Keratinocyte (primary cell): Measurements from ENCODE around the gene SLC13A3. TPM values are rescaled to one million over a fixed set of nuclear protein-coding genes. Genes with fewer than 3 reads are reported as not detected.
"Not testable (repeated sequence)": the region's sequence is repeated elsewhere in the genome, so short reads cannot be mapped to it uniquely, and the experiment has no call there.

Source experiments
- DNase-seq: peaks from one replicate; pipeline ENCODE4 v3.0.0-alpha.2; 2011; ENCODE audit warnings: low read depth, missing footprints, low spot score
- FAIRE-seq: peaks from 2 replicates; lab custom pipeline; 2011; peaks lifted over from hg19 to GRCh38; lab: Jason Lieb, UNC
- H2AFZ ChIP-seq: 2 replicates; pipeline ENCODE4 v1.6.0; 2012; ENCODE audit warnings: low read length, control low read depth, inconsistent platforms; ENCODE audit not compliant: control insufficient read depth
- H3K27ac ChIP-seq: 2 replicates; pipeline ENCODE4 v1.5.1; 2011; ENCODE audit warnings: low read length; ENCODE audit not compliant: control insufficient read depth, insufficient read depth
- H3K27me3 ChIP-seq: 3 replicates; pipeline ENCODE4 v1.6.0; 2011; ENCODE audit warnings: low read length; ENCODE audit not compliant: control insufficient read depth, insufficient read depth; ENCODE audit errors: extremely low read depth
- H3K36me3 ChIP-seq, 2 experiments: 2 replicates in 1 of 2; 3 replicates in 1 of 2; pipeline ENCODE4 v1.5.1; 2011; ENCODE audit warnings: low read length in 2 of 2, mild to moderate bottlenecking in 1 of 2; ENCODE audit not compliant: control insufficient read depth in 2 of 2, insufficient read depth in 2 of 2; ENCODE audit errors: extremely low read depth in 1 of 2
- H3K4me1 ChIP-seq: 3 replicates; pipeline ENCODE4 v1.5.1; 2011; ENCODE audit warnings: low read length; ENCODE audit not compliant: control insufficient read depth, insufficient read depth; ENCODE audit errors: extremely low read depth
- H3K4me2 ChIP-seq: 3 replicates; pipeline ENCODE4 v1.6.0; 2011; ENCODE audit warnings: low read depth, low read length; ENCODE audit not compliant: control insufficient read depth, insufficient read depth; ENCODE audit errors: extremely low read depth
- H3K4me3 ChIP-seq, 3 experiments: fragments of 200-600 bp in 1 of 3; sonication (generic) in 1 of 3; 2 replicates in 2 of 3; 3 replicates in 1 of 3; pipeline ENCODE4 v1.5.1; 2011 to 2016; ENCODE audit warnings: low read length in 3 of 3, mild to moderate bottlenecking in 3 of 3, control low read depth in 2 of 3, inconsistent platforms in 1 of 3, low read depth in 1 of 3, mixed read lengths in 1 of 3, mixed run types in 1 of 3, moderate library complexity in 1 of 3; ENCODE audit not compliant: control insufficient read depth in 2 of 3, insufficient read depth in 2 of 3; ENCODE audit errors: extremely low read depth in 1 of 3
- H3K79me2 ChIP-seq: 2 replicates; pipeline ENCODE4 v1.6.0; 2012; ENCODE audit warnings: low read length; ENCODE audit not compliant: control insufficient read depth, insufficient read depth
- H3K9ac ChIP-seq: 3 replicates; pipeline ENCODE4 v1.6.0; 2011; ENCODE audit warnings: low read length; ENCODE audit not compliant: control insufficient read depth, insufficient read depth; ENCODE audit errors: extremely low read depth
- H3K9me1 ChIP-seq: 3 replicates; pipeline ENCODE4 v1.6.0; 2011; ENCODE audit warnings: low read length; ENCODE audit not compliant: control insufficient read depth, insufficient read depth; ENCODE audit errors: extremely low read depth
- H3K9me3 ChIP-seq: 2 replicates; pipeline ENCODE4 v1.5.1; 2012; ENCODE audit warnings: low read depth, low read length; ENCODE audit not compliant: control insufficient read depth
- H4K20me1 ChIP-seq: 3 replicates; pipeline ENCODE4 v1.6.0; 2011; ENCODE audit warnings: low read length; ENCODE audit not compliant: control insufficient read depth, insufficient read depth; ENCODE audit errors: extremely low read depth
- EZH2 ChIP-seq: IDR thresholded peaks from one replicate; pipeline ENCODE4 v1.6.1; 2012; ENCODE audit warnings: inconsistent platforms, mild to moderate bottlenecking, low read length, moderate library complexity
- dilution Hi-C: fragments of 300-500 bp; cut with MboI; formaldehyde crosslinking; loops from one replicate; pipeline ENCODE4 v1.7.0; 2020; ENCODE audit warnings: low sequenced_read_pairs; ENCODE audit not compliant: extremely low pct_ligation_motif_present
- polyA plus RNA-seq, 5 experiments: library from polyadenylated mRNA; depleted of rRNA in 3 of 5; stranded (reverse) in 3 of 5; stranded (forward) in 1 of 5; unstranded in 1 of 5; fragments of >200 nt; gene quantifications; 1 replicate in 1 of 5; 2 replicates in 3 of 5; 3 replicates in 1 of 5; pipeline versions ENCODE4 v1.2.1 to v1.2.3, GENCODE V29; 2011 to 2012; ENCODE audit warnings: missing spikeins in 2 of 5, low read depth in 1 of 5, low replicate concordance in 1 of 5
- TF ChIP-seq, protein P1 (sequence below), 3 experiments: IDR thresholded peaks in 1 of 3; conservative IDR thresholded peaks in 1 of 3; optimal IDR thresholded peaks in 1 of 3; 2 replicates in 2 of 3; 3 replicates in 1 of 3; pipeline versions ENCODE3 to v1.5.1; 2011; ENCODE audit warnings: low read length in 3 of 3, mild to moderate bottlenecking in 3 of 3, moderate library complexity in 2 of 3, control low read depth in 1 of 3, inconsistent platforms in 1 of 3; ENCODE audit not compliant: insufficient read depth in 2 of 3; ENCODE audit errors: extremely low read depth in 1 of 3

Gene SLC13A3
- polyA plus RNA-seq, 1 donor (not counting 4 experiments of a cell fraction or from before 2014, with no cell fraction given): 4.5 TPM

DNA sequence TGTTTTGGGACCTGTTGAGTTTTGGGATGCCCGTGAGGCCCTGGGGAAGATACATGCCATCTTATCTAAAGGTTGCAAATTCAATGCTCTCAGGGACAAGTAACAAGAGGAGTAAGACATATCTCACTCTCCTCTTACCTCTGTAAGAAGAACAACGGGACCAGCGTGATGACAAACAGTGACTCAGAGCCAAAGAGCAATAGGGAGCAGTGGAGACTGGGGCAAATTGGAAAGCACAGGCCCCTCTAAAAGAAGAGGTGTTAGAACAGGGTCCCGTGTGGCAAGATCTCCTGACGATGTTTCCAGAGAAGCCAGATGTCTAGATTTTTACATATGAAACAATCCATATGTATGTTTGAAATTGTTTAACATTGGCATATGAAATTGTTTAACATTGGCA lies 26.3 kb upstream of the SLC13A3 start:
- FAIRE-seq (no peak), DNase-seq (no peak)
- Histone ChIP-seq H3K36me3 (peaks cover 6 to 8% of the 10 kb centered on the region in 2 experiments), H3K4me3 (no peak overlapping the region), H3K4me1 (no peaks in the 10 kb centered on the region), H3K9me1 (no peaks in the 10 kb centered on the region), H2AFZ (no peak overlapping the region), H3K27me3 (no peaks in the 10 kb centered on the region), H3K27ac (no peak overlapping the region), H3K9me3 (no peaks in the 10 kb centered on the region), H3K79me2 (peaks cover 3% of the 10 kb centered on the region), H4K20me1 (peaks cover 4% of the 10 kb centered on the region), H3K9ac (no peak overlapping the region), H3K4me2 (no peak overlapping the region)
- dilution Hi-C loops: no loop called here
- TF ChIP-seq EZH2: no peak
- TF ChIP-seq, protein P1, sequence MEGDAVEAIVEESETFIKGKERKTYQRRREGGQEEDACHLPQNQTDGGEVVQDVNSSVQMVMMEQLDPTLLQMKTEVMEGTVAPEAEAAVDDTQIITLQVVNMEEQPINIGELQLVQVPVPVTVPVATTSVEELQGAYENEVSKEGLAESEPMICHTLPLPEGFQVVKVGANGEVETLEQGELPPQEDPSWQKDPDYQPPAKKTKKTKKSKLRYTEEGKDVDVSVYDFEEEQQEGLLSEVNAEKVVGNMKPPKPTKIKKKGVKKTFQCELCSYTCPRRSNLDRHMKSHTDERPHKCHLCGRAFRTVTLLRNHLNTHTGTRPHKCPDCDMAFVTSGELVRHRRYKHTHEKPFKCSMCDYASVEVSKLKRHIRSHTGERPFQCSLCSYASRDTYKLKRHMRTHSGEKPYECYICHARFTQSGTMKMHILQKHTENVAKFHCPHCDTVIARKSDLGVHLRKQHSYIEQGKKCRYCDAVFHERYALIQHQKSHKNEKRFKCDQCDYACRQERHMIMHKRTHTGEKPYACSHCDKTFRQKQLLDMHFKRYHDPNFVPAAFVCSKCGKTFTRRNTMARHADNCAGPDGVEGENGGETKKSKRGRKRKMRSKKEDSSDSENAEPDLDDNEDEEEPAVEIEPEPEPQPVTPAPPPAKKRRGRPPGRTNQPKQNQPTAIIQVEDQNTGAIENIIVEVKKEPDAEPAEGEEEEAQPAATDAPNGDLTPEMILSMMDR (optimal IDR thresholded peaks at IDR 0.05 in 1 of 3, IDR thresholded peaks at IDR 0.05 in 1 of 3, conservative IDR thresholded peaks at IDR 0.05 in 1 of 3; ENCODE audit: extremely low read depth in 1 of 3, insufficient read depth in 2 of 3, low read length in 3 of 3): no peak

GRCh38 chr20:46676649-46677316 lies 25.5 kb upstream of the SLC13A3 start:
- H3K27ac ChIP-seq, dilution Hi-C loops, H3K27me3 ChIP-seq, H3K4me1 ChIP-seq, H4K20me1 ChIP-seq, H3K9me3 ChIP-seq, DNase-seq, FAIRE-seq, H2AFZ ChIP-seq, H3K36me3 ChIP-seq, H3K79me2 ChIP-seq, H3K9ac ChIP-seq, H3K9me1 ChIP-seq, H3K4me2 ChIP-seq, H3K4me3 ChIP-seq: not testable (repeated sequence)
